HepG2 (cell line): ENCODE data around the gene MYOZ1. TPM values are rescaled to one million over a fixed set of nuclear protein-coding genes. Genes with fewer than 3 reads are reported as not detected.
A peak's percentile ranks its signal among the peaks of the same experiment; 100 is the strongest.

Experiments
- BCL6 ChIP-seq: IDR thresholded peaks from 2 replicates; pipeline ENCODE4 v1.6.1; 2016; ENCODE audit warnings: missing genetic modification reagents, missing compliant biosample characterization
- HDAC1 ChIP-seq: sonication (generic); formaldehyde crosslinking; IDR thresholded peaks from 2 replicates; pipeline ENCODE4 v1.5.1; 2020; ENCODE audit warnings: mild to moderate bottlenecking, missing genetic modification reagents
- KDM5B ChIP-seq: sonication (generic); formaldehyde crosslinking; IDR thresholded peaks from 2 replicates; pipeline ENCODE4 v1.4.0; 2020; ENCODE audit warnings: missing genetic modification reagents, mild to moderate bottlenecking, borderline replicate concordance
- KMT2B ChIP-seq: IDR thresholded peaks from 2 replicates; pipeline ENCODE4 v1.6.1; 2016; ENCODE audit warnings: missing genetic modification reagents, missing compliant biosample characterization
- PITX1 ChIP-seq: sonication (generic); formaldehyde crosslinking; IDR thresholded peaks from 2 replicates; pipeline ENCODE4 v1.5.1; 2020; ENCODE audit warnings: mild to moderate bottlenecking, missing genetic modification reagents
- RORA ChIP-seq: sonication (generic); formaldehyde crosslinking; IDR thresholded peaks from 2 replicates; pipeline ENCODE4 v1.5.0; 2020; ENCODE audit warnings: mild to moderate bottlenecking, missing genetic modification reagents, moderate library complexity
- SIN3A ChIP-seq: IDR thresholded peaks from 2 replicates; pipeline ENCODE4 v1.6.1; 2011; ENCODE audit warnings: low read depth, mild to moderate bottlenecking, control low read depth, low read length, borderline replicate concordance
- U2AF2 ChIP-seq: fragments of 200-400 bp; formaldehyde crosslinking; IDR thresholded peaks from 2 replicates; pipeline ENCODE4 v1.6.1; 2017; ENCODE audit warnings: low read depth, mild to moderate bottlenecking, low read length
- ZFP36L2 ChIP-seq: sonication (generic); formaldehyde crosslinking; IDR thresholded peaks from 2 replicates; pipeline ENCODE4 v1.4.0; 2020; ENCODE audit warnings: missing genetic modification reagents
- ZNF446 ChIP-seq: sonication (generic); formaldehyde crosslinking; IDR thresholded peaks from 2 replicates; pipeline ENCODE4 v1.5.0; 2020; ENCODE audit warnings: mild to moderate bottlenecking, missing genetic modification reagents
- ZNF672 ChIP-seq: sonication (generic); formaldehyde crosslinking; IDR thresholded peaks from 2 replicates; pipeline ENCODE4 v1.8.1; 2022; ENCODE audit warnings: missing genetic modification reagents
- ZNF713 ChIP-seq: sonication (generic); formaldehyde crosslinking; IDR thresholded peaks from 2 replicates; pipeline ENCODE4 v1.4.0; 2020; ENCODE audit warnings: mild to moderate bottlenecking, missing genetic modification reagents
- ZSCAN31 ChIP-seq: sonication (generic); formaldehyde crosslinking; IDR thresholded peaks from 2 replicates; pipeline ENCODE4 v1.5.0; 2020; ENCODE audit warnings: low read depth, mild to moderate bottlenecking, missing genetic modification reagents
- polyA plus RNA-seq, 8 experiments: library from polyadenylated mRNA; depleted of rRNA in 3 of 8; stranded (reverse) in 7 of 8; unstranded in 1 of 8; fragments of >200 nt; fragmentation: Illumina TruSeq in 4 of 8; extraction: Trizol in 4 of 8; gene quantifications; 2 replicates each; pipeline versions ENCODE4 v1.2.1 to v1.2.3, GENCODE V29; 2011 to 2016; ENCODE audit warnings: low read depth in 4 of 8, missing spikeins in 1 of 8, mixed read lengths in 1 of 8; ENCODE audit not compliant: insufficient read depth in 1 of 8
- total RNA-seq, 5 experiments: library from RNA; depleted of rRNA; stranded (reverse); fragments of >200 nt; fragmentation: Illumina TruSeq; extraction: Trizol; gene quantifications; 2 replicates each; pipeline ENCODE4 v1.2.3, GENCODE V29; 2016; ENCODE audit warnings: low read depth in 1 of 5
- TF ChIP-seq, protein P1 (sequence below): sonication (generic); formaldehyde crosslinking; IDR thresholded peaks from 2 replicates; pipeline ENCODE4 v1.4.0; 2020; ENCODE audit warnings: missing genetic modification reagents
- TF ChIP-seq, protein P2 (sequence below): sonication (generic); formaldehyde crosslinking; conservative IDR thresholded peaks from 2 replicates; pipeline ENCODE4 v1.8.0; 2022; ENCODE audit warnings: low read depth, missing genetic modification reagents
- TF ChIP-seq, protein P3 (sequence below): sonication (generic); formaldehyde crosslinking; IDR thresholded peaks from 2 replicates; pipeline ENCODE4 v1.4.0; 2020; ENCODE audit warnings: mild to moderate bottlenecking, missing genetic modification reagents
- TF ChIP-seq, protein P4 (sequence below): sonication (generic); formaldehyde crosslinking; IDR thresholded peaks from 2 replicates; pipeline ENCODE4 v1.8.0; 2022; ENCODE audit warnings: mild to moderate bottlenecking, missing genetic modification reagents, moderate library complexity
- TF ChIP-seq, protein P5 (sequence below): sonication (generic); formaldehyde crosslinking; IDR thresholded peaks from 2 replicates; pipeline ENCODE4 v1.4.0; 2020; ENCODE audit warnings: low read depth, missing genetic modification reagents

Gene MYOZ1
- total and polyA plus RNA-seq, 2 of the 13 experiments (the other 11 are each of a cell fraction or from before 2014, with no cell fraction given): not detected

DNA sequence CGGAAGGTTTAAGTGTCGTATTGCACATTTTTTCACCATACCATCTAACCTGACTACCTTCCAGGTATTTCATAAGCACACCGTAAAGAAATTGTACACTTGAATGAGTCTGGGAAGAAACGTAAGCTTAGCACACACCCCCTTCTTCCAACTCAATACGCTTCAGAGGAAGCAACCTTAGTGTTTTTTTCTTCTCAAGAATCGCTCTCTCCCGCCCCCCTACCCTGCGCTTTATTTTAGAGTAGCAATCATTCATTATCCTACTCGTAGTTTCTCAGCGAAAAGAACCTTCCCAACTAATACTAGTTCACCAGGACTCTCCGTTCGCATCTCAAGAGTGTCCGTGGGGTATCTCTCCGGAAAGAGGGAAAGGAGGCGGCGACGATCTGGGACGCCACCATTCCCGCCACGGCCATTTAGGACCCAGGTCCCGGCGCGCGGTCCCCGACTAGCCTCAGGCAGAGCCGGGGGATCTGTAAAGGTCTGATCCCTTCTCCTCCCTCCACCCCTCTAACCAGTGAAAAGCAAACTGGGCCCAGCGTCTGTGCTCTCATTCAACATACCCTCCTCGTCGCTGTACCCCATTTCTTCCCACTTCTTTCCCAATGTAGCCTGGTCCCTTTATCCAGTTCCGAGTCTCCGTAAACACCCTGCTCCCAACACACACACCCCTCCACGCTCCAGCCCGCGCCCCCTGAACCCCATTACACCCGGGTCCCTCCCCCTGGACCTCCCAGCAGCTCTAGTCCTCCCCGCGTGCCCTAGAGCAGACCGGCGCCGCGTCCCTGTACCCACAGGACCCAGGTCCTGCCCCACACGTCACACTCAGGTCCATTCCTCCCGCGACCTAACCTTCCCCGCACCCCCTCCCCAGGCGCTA is 16.0 kb downstream of the MYOZ1 start (continued):
- TF ChIP-seq, protein P1, sequence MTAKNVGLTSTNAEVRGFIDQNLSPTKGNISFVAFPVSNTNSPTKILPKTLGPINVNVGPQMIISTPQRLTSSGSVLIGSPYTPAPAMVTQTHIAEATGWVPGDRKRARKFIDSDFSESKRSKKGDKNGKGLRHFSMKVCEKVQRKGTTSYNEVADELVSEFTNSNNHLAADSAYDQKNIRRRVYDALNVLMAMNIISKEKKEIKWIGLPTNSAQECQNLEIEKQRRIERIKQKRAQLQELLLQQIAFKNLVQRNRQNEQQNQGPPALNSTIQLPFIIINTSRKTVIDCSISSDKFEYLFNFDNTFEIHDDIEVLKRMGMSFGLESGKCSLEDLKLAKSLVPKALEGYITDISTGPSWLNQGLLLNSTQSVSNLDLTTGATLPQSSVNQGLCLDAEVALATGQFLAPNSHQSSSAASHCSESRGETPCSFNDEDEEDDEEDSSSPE: peak; percentile 51; the same call in 1 of the 2 replicates
- no peak for TF ChIP-seq U2AF2
- TF ChIP-seq HDAC1: peak; percentile 44
- TF ChIP-seq, protein P2, sequence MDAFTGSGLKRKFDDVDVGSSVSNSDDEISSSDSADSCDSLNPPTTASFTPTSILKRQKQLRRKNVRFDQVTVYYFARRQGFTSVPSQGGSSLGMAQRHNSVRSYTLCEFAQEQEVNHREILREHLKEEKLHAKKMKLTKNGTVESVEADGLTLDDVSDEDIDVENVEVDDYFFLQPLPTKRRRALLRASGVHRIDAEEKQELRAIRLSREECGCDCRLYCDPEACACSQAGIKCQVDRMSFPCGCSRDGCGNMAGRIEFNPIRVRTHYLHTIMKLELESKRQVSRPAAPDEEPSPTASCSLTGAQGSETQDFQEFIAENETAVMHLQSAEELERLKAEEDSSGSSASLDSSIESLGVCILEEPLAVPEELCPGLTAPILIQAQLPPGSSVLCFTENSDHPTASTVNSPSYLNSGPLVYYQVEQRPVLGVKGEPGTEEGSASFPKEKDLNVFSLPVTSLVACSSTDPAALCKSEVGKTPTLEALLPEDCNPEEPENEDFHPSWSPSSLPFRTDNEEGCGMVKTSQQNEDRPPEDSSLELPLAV (CRISPR knock-in tag): no peak; the same call in 1 of the 2 replicates
- no peak for TF ChIP-seq ZNF713
- TF ChIP-seq, protein P3, sequence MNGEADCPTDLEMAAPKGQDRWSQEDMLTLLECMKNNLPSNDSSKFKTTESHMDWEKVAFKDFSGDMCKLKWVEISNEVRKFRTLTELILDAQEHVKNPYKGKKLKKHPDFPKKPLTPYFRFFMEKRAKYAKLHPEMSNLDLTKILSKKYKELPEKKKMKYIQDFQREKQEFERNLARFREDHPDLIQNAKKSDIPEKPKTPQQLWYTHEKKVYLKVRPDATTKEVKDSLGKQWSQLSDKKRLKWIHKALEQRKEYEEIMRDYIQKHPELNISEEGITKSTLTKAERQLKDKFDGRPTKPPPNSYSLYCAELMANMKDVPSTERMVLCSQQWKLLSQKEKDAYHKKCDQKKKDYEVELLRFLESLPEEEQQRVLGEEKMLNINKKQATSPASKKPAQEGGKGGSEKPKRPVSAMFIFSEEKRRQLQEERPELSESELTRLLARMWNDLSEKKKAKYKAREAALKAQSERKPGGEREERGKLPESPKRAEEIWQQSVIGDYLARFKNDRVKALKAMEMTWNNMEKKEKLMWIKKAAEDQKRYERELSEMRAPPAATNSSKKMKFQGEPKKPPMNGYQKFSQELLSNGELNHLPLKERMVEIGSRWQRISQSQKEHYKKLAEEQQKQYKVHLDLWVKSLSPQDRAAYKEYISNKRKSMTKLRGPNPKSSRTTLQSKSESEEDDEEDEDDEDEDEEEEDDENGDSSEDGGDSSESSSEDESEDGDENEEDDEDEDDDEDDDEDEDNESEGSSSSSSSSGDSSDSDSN (CRISPR knock-in tag): peak; percentile 47; the same call in 1 of the 2 replicates
- TF ChIP-seq ZFP36L2: no peak
- no peak for TF ChIP-seq BCL6 (CRISPR knock-in tag)
- TF ChIP-seq, protein P4, sequence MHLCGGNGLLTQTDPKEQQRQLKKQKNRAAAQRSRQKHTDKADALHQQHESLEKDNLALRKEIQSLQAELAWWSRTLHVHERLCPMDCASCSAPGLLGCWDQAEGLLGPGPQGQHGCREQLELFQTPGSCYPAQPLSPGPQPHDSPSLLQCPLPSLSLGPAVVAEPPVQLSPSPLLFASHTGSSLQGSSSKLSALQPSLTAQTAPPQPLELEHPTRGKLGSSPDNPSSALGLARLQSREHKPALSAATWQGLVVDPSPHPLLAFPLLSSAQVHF (CRISPR knock-in tag): 0 out of 2 replicates have a peak, but pooled peaks have one; percentile 62
- no peak for TF ChIP-seq RORA
- peak; percentile 0; the same call in 1 of the 2 replicates for TF ChIP-seq SIN3A
- peak; percentile 54; the same call in 1 of the 2 replicates for TF ChIP-seq PITX1 (CRISPR knock-in tag)
- 0 out of 2 replicates have a peak, but pooled peaks have one; percentile 1 for TF ChIP-seq KDM5B (CRISPR knock-in tag)
- TF ChIP-seq KMT2B (CRISPR knock-in tag): 0 out of 2 replicates have a peak, but pooled peaks have one; percentile 50
- TF ChIP-seq ZNF446 (CRISPR knock-in tag): 0 out of 2 replicates have a peak, but pooled peaks have one; percentile 11
- TF ChIP-seq, protein P5, sequence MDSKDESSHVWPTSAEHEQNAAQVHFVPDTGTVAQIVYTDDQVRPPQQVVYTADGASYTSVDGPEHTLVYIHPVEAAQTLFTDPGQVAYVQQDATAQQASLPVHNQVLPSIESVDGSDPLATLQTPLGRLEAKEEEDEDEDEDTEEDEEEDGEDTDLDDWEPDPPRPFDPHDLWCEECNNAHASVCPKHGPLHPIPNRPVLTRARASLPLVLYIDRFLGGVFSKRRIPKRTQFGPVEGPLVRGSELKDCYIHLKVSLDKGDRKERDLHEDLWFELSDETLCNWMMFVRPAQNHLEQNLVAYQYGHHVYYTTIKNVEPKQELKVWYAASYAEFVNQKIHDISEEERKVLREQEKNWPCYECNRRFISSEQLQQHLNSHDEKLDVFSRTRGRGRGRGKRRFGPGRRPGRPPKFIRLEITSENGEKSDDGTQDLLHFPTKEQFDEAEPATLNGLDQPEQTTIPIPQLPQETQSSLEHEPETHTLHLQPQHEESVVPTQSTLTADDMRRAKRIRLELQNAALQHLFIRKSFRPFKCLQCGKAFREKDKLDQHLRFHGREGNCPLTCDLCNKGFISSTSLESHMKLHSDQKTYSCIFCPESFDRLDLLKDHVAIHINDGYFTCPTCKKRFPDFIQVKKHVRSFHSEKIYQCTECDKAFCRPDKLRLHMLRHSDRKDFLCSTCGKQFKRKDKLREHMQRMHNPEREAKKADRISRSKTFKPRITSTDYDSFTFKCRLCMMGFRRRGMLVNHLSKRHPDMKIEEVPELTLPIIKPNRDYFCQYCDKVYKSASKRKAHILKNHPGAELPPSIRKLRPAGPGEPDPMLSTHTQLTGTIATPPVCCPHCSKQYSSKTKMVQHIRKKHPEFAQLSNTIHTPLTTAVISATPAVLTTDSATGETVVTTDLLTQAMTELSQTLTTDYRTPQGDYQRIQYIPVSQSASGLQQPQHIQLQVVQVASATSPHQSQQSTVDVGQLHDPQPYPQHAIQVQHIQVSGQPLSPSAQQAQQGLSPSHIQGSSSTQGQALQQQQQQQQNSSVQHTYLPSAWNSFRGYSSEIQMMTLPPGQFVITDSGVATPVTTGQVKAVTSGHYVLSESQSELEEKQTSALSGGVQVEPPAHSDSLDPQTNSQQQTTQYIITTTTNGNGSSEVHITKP (CRISPR knock-in tag): 0 out of 2 replicates have a peak, but pooled peaks have one; percentile 6
- TF ChIP-seq ZSCAN31 (CRISPR knock-in tag): 0 out of 2 replicates have a peak, but pooled peaks have one; percentile 6
- TF ChIP-seq ZNF672 (CRISPR knock-in tag): 0 out of 2 replicates have a peak, but pooled peaks have one; percentile 65
